HCEC 1CT (cell line): ENCODE measurements around the gene TLE4.
A peak's percentile ranks its signal among the peaks of the same experiment; 100 is the strongest.
"Not testable (repeated sequence)": the region's sequence is repeated elsewhere in the genome, so short reads cannot be mapped to it uniquely, and the experiment has no call there.

Experiments used
- DNase-seq: peaks from one replicate; pipeline ENCODE4 v3.0.0-alpha.2; 2017

Gene TLE4

GRCh38 chr9:79604921-79605562, 33.3 kb downstream of the TLE4 start:
- DNase-seq: no peak

- not testable (repeated sequence) for DNase-seq
Measured at GRCh38 chr9:79606529-79606928, 34.8 kb downstream of the TLE4 start.

DNA sequence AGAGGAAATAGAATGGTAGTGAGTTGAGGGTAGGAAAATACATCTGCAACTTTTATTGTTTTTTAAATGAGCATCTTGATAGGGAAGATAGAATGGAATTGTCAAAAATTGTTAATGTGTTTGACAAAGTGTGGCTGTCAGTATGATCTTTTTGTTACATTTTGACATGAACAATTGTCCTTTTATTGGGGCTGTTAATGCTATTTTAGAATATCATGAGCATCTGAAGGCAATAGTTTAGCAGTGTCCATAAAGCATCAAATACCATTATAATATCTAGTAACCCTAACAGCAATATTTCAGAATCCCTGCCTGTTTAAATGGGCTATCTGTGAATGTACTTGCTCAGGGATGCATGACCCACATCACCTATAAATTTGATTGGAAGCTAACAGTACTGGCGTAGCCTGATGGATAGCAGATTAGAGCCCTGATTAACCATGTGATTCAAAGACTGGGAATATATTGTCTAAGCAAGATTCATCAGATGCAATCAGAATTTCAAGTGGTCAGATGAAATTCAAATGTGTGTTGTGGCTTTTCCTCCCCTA, 37.8 kb downstream of the TLE4 start:
- no peak for DNase-seq

- DNase-seq: peak; percentile 76
Measured at GRCh38 chr9:79610019-79610631, 38.4 kb downstream of the TLE4 start.

- peak; percentile 97 for DNase-seq
Measured at GRCh38 chr9:79610791-79611614, 39.2 kb downstream of the TLE4 start.

- no peak for DNase-seq
Measured at GRCh38 chr9:79613145-79613544, 41.4 kb downstream of the TLE4 start.

GRCh38 chr9:79615038-79615437, 43.3 kb downstream of the TLE4 start:
- DNase-seq: no peak

DNA sequence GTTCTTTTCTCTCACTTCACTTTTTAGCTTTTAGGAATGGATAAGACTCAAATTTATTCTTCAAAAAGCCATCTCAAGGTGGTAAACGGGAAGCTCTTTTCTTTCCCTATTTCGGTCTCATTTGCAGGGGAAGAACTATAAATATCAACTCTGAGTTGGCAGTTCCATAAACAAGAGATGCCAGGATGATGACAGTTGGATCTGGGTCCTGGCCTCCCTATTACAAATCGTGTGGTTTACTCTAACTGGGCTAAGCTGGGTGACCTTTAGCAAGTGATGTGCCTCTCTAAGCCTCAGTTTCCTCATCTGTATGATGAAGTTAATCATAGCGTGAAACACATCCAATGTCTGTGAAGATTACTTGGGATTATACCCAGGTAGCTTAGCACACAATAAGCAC, 44.2 kb downstream of the TLE4 start:
- DNase-seq: peak; percentile 87

GRCh38 chr9:79616971-79617370, 45.2 kb downstream of the TLE4 start:
- DNase-seq: no peak

DNA sequence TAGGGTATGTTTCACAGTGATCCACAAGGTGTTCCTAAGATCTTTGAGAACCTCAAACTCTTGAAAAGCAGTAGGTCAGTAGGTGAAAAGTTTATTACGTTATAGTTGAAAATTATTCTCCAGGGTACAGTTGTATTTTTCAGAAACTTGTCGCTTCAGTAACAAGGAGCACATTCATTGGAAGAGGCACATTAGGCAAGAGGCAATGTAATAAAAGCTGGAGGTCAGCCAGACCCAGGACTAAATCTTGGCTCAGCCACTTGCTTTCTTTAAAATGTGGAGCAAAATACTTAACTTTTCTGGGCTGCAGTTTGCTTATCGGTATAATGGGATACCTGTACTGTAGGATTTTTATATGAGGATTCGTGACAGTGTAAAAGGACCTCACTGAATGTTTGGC, 45.6 kb downstream of the TLE4 start:
- DNase-seq: peak; percentile 49

DNA sequence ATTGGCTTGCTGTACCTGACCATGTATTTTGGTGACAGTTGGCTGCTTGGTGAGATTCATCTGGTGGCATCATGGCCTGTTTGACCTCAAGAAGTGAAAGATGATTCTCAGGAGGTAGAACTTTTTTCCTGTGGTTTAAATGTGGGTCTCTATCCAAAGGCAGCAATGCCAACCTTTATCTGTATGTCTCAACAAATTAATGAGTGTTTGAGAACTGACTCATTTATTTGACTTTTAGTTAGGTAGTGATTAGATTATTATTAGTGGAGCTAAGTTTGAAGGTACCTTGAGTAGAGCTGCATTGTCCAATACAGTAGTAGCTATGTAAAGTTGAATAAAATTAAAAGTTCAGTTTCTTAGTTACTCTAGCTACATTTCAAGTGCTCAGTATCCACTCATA, 48.2 kb downstream of the TLE4 start:
- DNase-seq: no peak

- no peak for DNase-seq
Measured at GRCh38 chr9:79621916-79622575, 50.3 kb downstream of the TLE4 start.

- no peak for DNase-seq
Measured at GRCh38 chr9:79623799-79624721, 52.3 kb downstream of the TLE4 start.

DNA sequence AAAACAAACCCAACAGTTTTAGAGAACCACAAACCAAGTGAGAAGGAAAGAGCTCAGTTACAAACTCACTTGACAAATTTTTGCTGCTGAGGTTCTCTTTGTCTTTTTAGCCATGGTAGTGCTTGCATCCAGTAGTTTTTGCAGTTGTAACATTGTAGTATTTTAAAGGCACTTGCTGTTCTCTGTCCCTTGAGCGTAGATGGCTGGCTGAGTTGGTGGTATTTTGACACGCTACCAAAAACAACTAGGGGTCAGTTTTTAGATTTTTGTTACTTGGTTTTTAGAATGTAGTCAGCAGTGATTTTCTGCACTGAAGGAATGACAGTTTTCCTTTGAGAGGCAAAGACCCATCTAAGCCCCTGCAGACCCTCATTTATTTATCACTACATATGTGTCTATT, 58.0 kb downstream of the TLE4 start:
- no peak for DNase-seq

DNA sequence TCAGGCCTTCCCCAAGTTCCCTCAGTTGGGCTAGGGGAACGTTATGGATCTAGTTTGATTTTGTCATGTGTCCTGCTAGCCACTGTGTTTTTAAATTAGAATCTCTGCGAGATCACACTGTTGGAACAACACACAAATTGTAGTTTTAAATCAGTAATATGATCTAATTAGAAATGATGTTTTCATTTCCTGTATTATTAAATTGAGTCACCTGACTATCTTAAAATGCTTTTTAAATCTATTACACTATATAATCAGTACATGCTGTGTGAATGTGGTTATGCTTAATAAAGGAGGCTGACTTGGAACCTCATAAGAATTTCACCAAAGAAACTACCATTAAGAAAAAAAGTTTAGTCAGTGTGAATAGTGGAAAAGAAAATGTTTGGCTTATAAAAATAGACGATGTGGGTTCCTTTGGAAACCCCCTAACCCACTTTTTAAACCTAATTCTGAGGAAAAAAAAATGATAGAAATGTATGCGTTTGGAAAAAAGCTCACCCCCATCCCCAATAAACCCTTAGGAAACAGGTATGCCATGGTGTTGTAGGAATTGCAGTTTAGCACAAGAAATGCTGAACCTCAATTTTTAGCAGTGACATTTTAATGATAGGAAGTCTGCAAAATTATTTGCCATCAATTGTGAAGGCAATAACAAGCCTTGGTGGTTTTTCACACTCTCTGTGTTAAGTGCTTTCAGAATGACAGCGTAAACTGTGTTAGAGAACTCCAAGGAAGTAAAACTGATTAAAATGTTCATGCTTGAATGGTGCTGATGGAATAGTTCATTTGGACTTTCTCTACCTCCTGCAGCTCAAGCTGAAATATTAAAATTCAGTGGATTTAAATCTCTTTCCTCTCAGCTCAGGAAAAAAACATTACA, 59.0 kb downstream of the TLE4 start:
- DNase-seq: no peak

- no peak for DNase-seq
Measured at GRCh38 chr9:79632060-79632459, 60.3 kb downstream of the TLE4 start.

GRCh38 chr9:79632705-79633104, 60.9 kb downstream of the TLE4 start:
- no peak for DNase-seq

- no peak for DNase-seq
Measured at GRCh38 chr9:79633558-79633957, 61.8 kb downstream of the TLE4 start.

DNA sequence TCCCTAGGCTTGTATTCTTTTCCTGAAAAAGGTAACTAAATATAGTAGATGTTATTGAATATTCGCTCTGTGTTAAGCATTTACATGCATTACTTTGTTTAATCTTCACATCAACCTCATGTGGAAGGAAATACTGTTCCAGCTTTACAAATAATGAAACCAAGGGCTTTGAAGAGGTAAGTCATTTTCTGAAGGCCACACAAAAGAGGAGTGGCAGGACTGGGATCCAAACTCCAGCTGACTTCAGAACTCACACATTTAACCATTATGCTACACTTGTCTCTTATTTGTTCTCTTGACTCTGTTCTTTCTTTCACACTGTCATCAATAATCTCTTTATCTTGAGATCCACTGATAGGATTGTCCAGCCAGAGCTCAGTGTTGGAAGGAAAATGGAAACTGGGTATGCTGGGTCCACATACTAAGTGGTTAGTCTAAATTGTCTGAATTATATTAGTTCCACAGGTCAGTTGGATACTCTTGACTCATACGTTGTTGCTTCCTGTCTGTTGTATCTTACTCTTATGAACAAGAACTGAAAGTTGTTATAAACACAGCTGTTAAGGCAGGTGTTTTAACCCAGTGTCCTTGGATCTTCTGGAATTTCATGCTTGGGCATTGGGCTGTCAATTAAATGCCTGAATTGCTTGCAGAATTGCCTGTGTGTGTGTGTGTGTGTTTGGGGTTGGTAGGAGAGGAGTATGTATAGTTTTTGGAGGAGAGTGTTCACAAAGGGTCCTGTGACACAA, 65.6 kb downstream of the TLE4 start:
- peak; percentile 43 for DNase-seq

DNA sequence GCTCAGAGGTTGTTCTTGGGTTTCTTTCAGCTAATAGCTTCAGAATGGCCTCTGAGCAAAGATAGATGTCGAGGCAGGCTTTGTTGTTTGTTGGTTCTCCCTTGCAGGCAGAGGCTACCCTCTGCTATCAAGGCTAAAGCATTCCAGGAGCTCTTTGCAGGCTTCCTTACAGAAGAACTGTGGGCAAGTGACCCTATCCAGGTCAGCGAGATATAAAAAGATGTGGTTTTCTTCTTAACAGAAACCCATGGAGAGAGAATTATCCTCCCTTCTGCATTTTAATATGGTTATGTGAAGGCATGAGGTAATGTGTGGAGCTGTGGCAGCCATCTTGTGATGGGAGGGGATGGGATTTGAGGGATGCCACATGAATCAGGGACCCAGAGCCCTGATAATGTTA, 67.0 kb downstream of the TLE4 start:
- no peak for DNase-seq
